Left ventricle myocardium inferior (tissue), 1 donor: ENCODE measurements around the gene LHB. TPM values are rescaled to one million over a fixed set of nuclear protein-coding genes. Genes with fewer than 3 reads are reported as not detected.
A peak's percentile ranks its signal among the peaks of the same experiment; 100 is the strongest.
"Not testable (repeated sequence)": the region's sequence is repeated elsewhere in the genome, so short reads cannot be mapped to it uniquely, and the experiment has no call there.

Experiments used
- DNase-seq: peaks from one replicate; pipeline ENCODE4 v3.0.0-alpha.2; 2020
- H3K27ac ChIP-seq: fragments of 200-600 bp; replicated peaks from 2 replicates; pipeline ENCODE4 v1.8.0; 2021
- H3K27me3 ChIP-seq: fragments of 200-600 bp; 2 replicates; pipeline ENCODE4 v1.8.0; 2021; ENCODE audit warnings: low read depth
- H3K36me3 ChIP-seq: fragments of 200-600 bp; 2 replicates; pipeline ENCODE4 v1.8.0; 2021
- H3K4me1 ChIP-seq: fragments of 200-600 bp; 2 replicates; pipeline ENCODE4 v1.8.0; 2021
- H3K4me3 ChIP-seq: fragments of 200-600 bp; 2 replicates; pipeline ENCODE4 v1.8.0; 2021; ENCODE audit warnings: mild to moderate bottlenecking, moderate library complexity
- H3K9me3 ChIP-seq: fragments of 200-600 bp; replicated peaks from 2 replicates; pipeline ENCODE4 v1.8.0; 2021
- intact Hi-C: fragments of 100-400 bp; cut with micrococcal nuclease; formaldehyde crosslinking; loops from one replicate; pipeline ENCODE4 v1.11.0; 2022
- total RNA-seq: library from RNA; stranded (reverse); fragmentation: NEBNext Ultra II Directional; extraction: Animal tissue kit (Norgen Biotek cat#: 25700); gene quantifications from one replicate; pipeline ENCODE4 v1.2.1, GENCODE V29; 2021
- TF ChIP-seq, protein P1 (sequence below): fragments of 200-600 bp; IDR thresholded peaks from 2 replicates; pipeline ENCODE4 v1.8.0; 2021; ENCODE audit warnings: antibody characterized with exemption, mild to moderate bottlenecking, borderline replicate concordance
- donor health status: DM: no; HTN: yes; CAD: no; lungs with severe emphysema.

The LHB gene
- total RNA-seq, 1 donor from 2014 or later, result not detected

DNA sequence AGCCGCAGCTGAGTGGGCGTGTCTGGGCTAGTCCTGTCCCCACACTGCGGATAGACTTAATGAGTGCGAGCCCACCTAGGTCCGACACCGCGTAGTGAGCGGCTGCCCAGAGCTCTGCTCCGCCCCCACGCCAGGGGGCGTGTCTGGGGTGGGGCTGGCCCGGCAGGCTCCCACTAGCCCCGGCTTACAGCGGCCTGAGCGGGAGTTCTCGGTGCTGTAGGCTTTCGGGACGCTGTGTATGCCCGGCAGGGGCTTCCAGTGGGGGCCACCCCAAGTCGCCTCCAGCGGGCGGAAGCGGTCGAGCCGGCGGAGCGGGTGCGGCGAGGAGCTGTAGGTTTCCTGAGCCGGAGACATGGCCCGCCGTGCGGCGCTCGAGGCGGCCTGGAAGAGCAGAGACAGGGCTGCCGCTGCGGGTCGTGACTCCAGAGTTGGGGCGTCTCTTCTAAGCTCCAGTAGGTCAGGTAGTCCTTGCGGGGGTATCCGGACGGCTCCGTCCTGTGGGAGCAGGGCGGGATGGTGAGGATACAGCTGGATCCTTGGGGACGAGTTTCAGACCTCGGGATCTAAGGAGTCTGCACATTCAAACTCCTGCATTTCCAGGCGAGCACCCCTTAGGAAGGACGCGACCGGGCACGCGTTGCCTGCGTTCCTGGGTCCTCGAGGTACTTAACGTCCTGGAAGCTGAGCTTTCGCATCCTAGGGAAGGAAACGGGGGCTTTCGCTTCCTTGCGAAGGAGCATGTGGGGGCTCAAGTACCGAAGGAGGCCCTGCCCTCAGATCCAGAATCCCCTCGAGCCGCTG, 39.4 kb upstream of the LHB start:
- Histone ChIP-seq H3K9me3 (no peaks in the 10 kb centered on the region), H3K27ac (no peak overlapping the region), H3K27me3 (peaks cover 38% of the 10 kb centered on the region), H3K4me1 (peaks cover 22% of the 10 kb centered on the region), H3K4me3 (peak overlapping the region; percentile 72), H3K36me3 (no peaks in the 10 kb centered on the region)
- DNase-seq, result peak; percentile 55
- TF ChIP-seq, protein P1, sequence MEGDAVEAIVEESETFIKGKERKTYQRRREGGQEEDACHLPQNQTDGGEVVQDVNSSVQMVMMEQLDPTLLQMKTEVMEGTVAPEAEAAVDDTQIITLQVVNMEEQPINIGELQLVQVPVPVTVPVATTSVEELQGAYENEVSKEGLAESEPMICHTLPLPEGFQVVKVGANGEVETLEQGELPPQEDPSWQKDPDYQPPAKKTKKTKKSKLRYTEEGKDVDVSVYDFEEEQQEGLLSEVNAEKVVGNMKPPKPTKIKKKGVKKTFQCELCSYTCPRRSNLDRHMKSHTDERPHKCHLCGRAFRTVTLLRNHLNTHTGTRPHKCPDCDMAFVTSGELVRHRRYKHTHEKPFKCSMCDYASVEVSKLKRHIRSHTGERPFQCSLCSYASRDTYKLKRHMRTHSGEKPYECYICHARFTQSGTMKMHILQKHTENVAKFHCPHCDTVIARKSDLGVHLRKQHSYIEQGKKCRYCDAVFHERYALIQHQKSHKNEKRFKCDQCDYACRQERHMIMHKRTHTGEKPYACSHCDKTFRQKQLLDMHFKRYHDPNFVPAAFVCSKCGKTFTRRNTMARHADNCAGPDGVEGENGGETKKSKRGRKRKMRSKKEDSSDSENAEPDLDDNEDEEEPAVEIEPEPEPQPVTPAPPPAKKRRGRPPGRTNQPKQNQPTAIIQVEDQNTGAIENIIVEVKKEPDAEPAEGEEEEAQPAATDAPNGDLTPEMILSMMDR, result peak; percentile 56
- intact Hi-C loops, result no loop called here

DNA sequence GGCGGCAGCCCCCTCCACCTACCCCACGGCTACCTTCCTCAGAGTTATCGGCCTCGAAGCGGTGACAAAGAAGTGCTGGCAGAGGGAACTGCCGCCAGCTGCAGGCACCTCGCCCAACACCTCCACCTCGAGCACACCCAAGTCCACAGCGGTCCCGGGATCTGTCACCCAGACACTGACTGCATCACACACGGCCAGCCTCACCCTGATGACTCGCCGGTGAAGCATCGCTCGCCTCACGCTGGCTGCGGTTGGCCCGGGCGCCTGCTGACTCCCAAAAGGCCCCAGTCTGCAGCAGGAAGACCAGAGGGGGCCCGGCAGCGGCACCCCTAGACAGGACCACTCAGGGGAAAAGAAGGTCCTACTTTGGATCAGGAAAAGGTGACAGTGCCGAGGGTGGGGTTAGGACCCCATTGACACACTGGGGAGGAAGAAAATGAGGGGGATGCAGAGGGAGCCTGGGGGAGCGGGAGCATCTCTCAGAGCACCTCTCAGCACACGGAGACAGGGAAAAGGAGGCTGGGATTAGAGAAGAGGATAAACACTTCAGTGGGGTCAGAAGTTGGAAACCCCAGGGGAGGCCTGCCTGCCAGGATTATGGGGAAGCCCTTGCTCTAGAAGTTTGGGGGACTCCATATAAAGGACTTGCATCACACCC, 33.6 kb upstream of the LHB start:
- H3K4me3 ChIP-seq, H3K36me3 ChIP-seq, DNase-seq, H3K27me3 ChIP-seq, intact Hi-C loops, H3K9me3 ChIP-seq, H3K4me1 ChIP-seq, H3K27ac ChIP-seq: not testable (repeated sequence)

DNA sequence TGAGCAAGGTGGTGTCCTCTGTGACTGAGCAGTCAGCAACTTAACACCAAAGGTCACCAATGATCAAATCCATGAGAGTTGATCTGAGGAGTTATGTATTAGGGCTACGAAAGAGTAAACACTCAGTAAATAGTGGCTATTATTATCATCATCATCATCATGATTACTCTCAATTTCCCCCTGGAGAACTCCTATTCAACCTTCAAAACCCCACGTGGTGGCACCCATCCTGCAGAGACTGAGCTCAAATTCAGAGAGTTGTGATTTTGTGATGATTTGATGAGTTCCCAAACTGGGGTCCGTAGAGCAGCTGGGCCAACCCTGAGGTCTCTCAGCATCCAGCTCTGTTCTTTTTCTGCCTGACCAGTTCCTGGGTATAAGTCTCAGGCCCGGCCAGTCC, 32.9 kb upstream of the LHB start:
- intact Hi-C loops, H3K36me3 ChIP-seq, H3K9me3 ChIP-seq, DNase-seq, H3K4me1 ChIP-seq, H3K27me3 ChIP-seq, H3K27ac ChIP-seq, H3K4me3 ChIP-seq: not testable (repeated sequence)

DNA sequence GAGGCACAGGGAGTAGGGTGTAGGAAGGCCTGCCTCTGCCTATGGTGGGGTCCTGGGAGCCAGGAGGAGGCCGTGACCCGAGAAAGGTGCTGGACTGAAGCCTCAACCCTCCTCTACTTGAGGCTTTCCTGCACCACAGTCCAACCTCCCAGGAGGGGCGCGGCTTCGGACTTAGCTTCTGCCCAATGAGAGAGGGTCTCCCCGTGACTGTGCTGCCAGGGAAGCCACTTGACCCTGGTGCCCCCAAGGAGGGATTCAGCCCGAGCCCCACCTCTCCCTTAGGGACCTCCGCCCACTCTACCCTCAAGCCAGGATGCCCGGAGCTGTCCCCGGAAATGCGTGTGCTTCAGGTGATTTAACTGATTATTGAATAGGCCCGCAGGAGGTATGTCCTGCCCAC, 32.1 kb upstream of the LHB start, which contains the start of gene CGB8:
Gene CGB8, minus strand, starts transcription at position 101 of the 400 bp plus-strand sequence. CDS start 372 bp downstream, outside the sequence.
- H3K4me1 ChIP-seq, DNase-seq, H3K27me3 ChIP-seq, H3K9me3 ChIP-seq, H3K4me3 ChIP-seq, H3K36me3 ChIP-seq, intact Hi-C loops, H3K27ac ChIP-seq: not testable (repeated sequence)

GRCh38 chr19:49043548-49043947, 26.7 kb upstream of the LHB start, which contains the start of gene CGB5:
Gene CGB5, plus strand, starts transcription at chr19:49043848. Its CDS starts 362 bp downstream, at chr19:49044210.
- DNase-seq, H3K9me3 ChIP-seq, H3K4me1 ChIP-seq, H3K27ac ChIP-seq, H3K4me3 ChIP-seq, H3K36me3 ChIP-seq, H3K27me3 ChIP-seq, intact Hi-C loops: not testable (repeated sequence)

- H3K9me3 ChIP-seq, H3K27me3 ChIP-seq, H3K4me1 ChIP-seq, H3K4me3 ChIP-seq, H3K36me3 ChIP-seq, H3K27ac ChIP-seq, DNase-seq, intact Hi-C loops: not testable (repeated sequence)
Observed at GRCh38 chr19:49042666-49043065, 25.8 kb upstream of the LHB start.

GRCh38 chr19:49042177-49042576, 25.3 kb upstream of the LHB start:
- no peak overlapping the region for H3K27ac ChIP-seq

DNA sequence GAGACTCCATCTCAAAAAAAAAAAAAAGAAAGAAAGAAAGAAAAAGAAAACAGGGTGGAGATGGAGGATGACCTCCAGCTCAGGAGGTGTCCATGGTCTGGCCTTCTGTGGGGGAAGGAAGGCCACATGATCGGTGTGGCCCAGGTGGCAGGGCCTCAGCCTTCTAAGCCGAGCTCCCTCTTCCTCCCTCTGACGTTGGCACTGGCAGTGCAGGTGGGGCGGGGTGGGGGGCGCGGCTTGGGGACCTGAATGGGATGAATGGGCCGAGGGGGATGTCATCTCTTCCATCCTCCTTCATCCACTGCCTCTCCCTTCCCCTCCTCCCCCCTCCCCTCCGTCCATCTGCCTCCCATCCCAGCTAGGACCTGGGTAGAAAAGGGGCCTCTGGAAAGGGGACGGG, 22.8 kb upstream of the LHB start:
- H3K4me1 ChIP-seq, H3K9me3 ChIP-seq, H3K27ac ChIP-seq, intact Hi-C loops, H3K4me3 ChIP-seq, H3K36me3 ChIP-seq, DNase-seq: not testable (repeated sequence)
- H3K27me3 ChIP-seq, result peaks cover 16% of the 10 kb centered on the region

More at GRCh38 chr19:49042177-49042576, 25.3 kb upstream of the LHB start:
- no peak for DNase-seq
- Histone ChIP-seq H3K9me3 (no peaks in the 10 kb centered on the region), H3K36me3 (no peaks in the 10 kb centered on the region), H3K4me3 (no peak overlapping the region), H3K27me3 (no peaks in the 10 kb centered on the region), H3K4me1 (no peaks in the 10 kb centered on the region)
- intact Hi-C loops, result no loop called here
- TF ChIP-seq, protein P1, result no peak

DNA sequence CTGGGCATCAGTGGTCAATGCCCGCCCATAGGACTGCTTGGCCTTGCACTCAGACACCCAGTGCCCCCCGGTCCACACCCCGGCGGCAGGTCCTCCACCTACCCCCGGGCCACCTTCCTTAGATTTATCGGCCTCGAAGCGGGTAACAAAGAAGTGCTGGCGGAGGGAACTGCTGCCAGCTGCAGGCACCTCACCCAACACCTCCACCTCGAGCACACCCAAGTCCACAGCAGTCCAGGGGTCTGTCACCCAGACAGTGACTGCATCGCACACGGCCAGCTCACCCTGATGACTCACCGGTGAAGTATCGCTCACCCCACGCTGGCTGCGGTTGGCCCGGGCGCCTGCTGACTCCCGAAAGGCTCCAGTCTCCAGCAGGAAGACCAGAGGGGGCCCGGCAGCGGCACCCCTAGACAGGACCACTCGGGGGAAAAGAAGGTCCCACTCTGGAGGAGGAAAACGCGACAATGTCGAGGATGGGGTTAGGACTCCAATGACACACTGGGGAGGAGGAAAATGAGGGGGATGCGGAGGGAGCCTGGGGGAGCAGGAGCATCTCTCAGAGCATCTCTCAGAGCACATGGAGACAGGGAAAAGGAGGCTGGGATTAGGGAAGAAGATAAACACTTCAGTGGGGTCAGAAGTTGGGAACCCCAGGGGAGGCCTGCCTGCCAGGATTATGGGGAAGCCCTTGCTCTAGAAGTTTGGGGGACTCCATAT, 21.8 kb upstream of the LHB start:
- H3K4me1 ChIP-seq, H3K27ac ChIP-seq, DNase-seq, intact Hi-C loops, H3K36me3 ChIP-seq, H3K4me3 ChIP-seq, H3K9me3 ChIP-seq: not testable (repeated sequence)
- H3K27me3 ChIP-seq, result peaks cover 16% of the 10 kb centered on the region

DNA sequence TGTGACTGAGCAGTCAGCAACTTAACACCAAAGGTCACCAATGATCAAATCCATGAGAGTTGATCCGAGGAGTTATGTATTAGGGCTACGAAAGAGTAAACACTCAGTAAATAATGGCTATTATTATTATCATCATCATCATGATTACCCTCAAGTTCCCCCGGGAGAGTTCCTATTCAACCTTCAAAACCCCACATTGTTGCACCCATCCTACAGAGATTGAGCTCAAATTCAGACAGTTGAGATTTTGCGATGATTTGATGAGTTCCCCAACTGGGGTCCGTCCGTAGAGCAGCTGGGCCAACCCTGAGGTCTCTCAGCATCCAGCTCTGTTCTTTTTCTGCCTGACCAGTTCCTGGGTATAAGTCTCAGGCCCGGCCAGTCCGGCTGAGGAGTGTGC, 21.2 kb upstream of the LHB start:
- intact Hi-C loops, DNase-seq, H3K36me3 ChIP-seq, H3K4me1 ChIP-seq, H3K27ac ChIP-seq, H3K4me3 ChIP-seq, H3K9me3 ChIP-seq: not testable (repeated sequence)
- H3K27me3 ChIP-seq, result peaks cover 16% of the 10 kb centered on the region
